ENCODE data around the gene PROCR.

The PROCR gene

GRCh38 chr20:35225319-35226125 is 53.6 kb downstream of the PROCR start:
- DNase-seq (ENCODE audit: low read depth in 1 of 2, low spot score in 1 of 2), result no peak
- Histone ChIP-seq H3K27me3 (ENCODE audit: insufficient read depth, poor library complexity, severe bottlenecking) (peaks cover 20% of the 10 kb centered on the region), H3K27ac (replicated peaks) (no peak overlapping the region), H3K4me3 (replicated peaks; ENCODE audit: insufficient read depth, low read length) (no peak overlapping the region)
- TF ChIP-seq CTCF (IDR thresholded peaks at IDR 0.05; ENCODE audit: insufficient read depth, low read length), result no peak
- no peak for TF ChIP-seq SPI1 (IDR thresholded peaks at IDR 0.05; ENCODE audit: borderline replicate concordance, low read depth)
- TF ChIP-seq GABPA (IDR thresholded peaks at IDR 0.05; ENCODE audit: low read depth), result no peak
- TF ChIP-seq REST (IDR thresholded peaks at IDR 0.05; ENCODE audit: insufficient replicate concordance, low read depth), result no peak
- TF ChIP-seq POLR2AphosphoS5 (IDR thresholded peaks at IDR 0.05; ENCODE audit: low read depth), result no peak

- no peak for DNase-seq (ENCODE audit: low read depth in 1 of 2, low spot score in 1 of 2)
- no peak for TF ChIP-seq POLR2AphosphoS5 (IDR thresholded peaks at IDR 0.05; ENCODE audit: low read depth)
- TF ChIP-seq CTCF (IDR thresholded peaks at IDR 0.05; ENCODE audit: insufficient read depth, low read length), result no peak
- TF ChIP-seq REST (IDR thresholded peaks at IDR 0.05; ENCODE audit: insufficient replicate concordance, low read depth), result no peak
- no peak for TF ChIP-seq GABPA (IDR thresholded peaks at IDR 0.05; ENCODE audit: low read depth)
- no peak for TF ChIP-seq SPI1 (IDR thresholded peaks at IDR 0.05; ENCODE audit: borderline replicate concordance, low read depth)
- no peak within 1 kb of the TSS for H3K4me3 ChIP-seq (replicated peaks; ENCODE audit: insufficient read depth, low read length)
- peaks cover 20% of the 10 kb centered on the region for H3K27me3 ChIP-seq (ENCODE audit: insufficient read depth, poor library complexity, severe bottlenecking)
- H3K27ac ChIP-seq (replicated peaks), result no peak within 1 kb of the TSS
These were observed 54.4 kb downstream of the PROCR start, which contains the start of gene MMP24 for GRCh38 chr20:35226126-35226883. Gene MMP24 (plus strand): TSS chr20:35226690. CDS start chr20:35226739, 49 bp downstream.

Data from HL-60 (cell line).